HG03378 (cell line): ENCODE data around the gene IRF6.

Experiments used
- ATAC-seq: cut with Tn5 transposase; IDR thresholded peaks from one replicate; pipeline ENCODE4 v1.9.1; 2021; ENCODE audit warnings: mild to moderate bottlenecking, moderate library complexity; ENCODE audit not compliant: unreplicated experiment

IRF6 gene

GRCh38 chr1:209736490-209737117 lies 69.3 kb downstream of the IRF6 start:
- no peak for ATAC-seq
